MG63 (cell line): ENCODE data around the gene FARS2. TPM values are rescaled to one million over a fixed set of nuclear protein-coding genes. Genes with fewer than 3 reads are reported as not detected.
A peak's percentile ranks its signal among the peaks of the same experiment; 100 is the strongest.

Experiments
- DNase-seq: peaks from one replicate; pipeline ENCODE4 v3.0.0-alpha.2; 2020
- H3K27me3 ChIP-seq: fragments of 250-450 bp; sonication (Bioruptor Pico); 2 replicates; pipeline ENCODE4 v1.5.1; 2020; ENCODE audit warnings: mild to moderate bottlenecking, moderate library complexity
- H3K36me3 ChIP-seq: fragments of 250-450 bp; sonication (Bioruptor Pico); 2 replicates; pipeline ENCODE4 v1.5.1; 2020; ENCODE audit warnings: mild to moderate bottlenecking, moderate library complexity
- H3K4me3 ChIP-seq: fragments of 250-450 bp; sonication (Bioruptor Pico); 2 replicates; pipeline ENCODE4 v1.5.1; 2020; ENCODE audit warnings: mild to moderate bottlenecking, moderate library complexity
- H3K9me3 ChIP-seq: fragments of 250-450 bp; sonication (Bioruptor Pico); 2 replicates; pipeline ENCODE4 v1.5.1; 2020; ENCODE audit warnings: mild to moderate bottlenecking, moderate library complexity
- total RNA-seq: library from RNA; depleted of rRNA; stranded (reverse); fragments of >200 nt; shearing (Covaris generic); gene quantifications from 2 replicates; pipeline ENCODE4 v1.2.3, GENCODE V29; 2014; ENCODE audit warnings: low replicate concordance

FARS2 gene
- total RNA-seq, 1 experiment from 2014 or later: 17.3 TPM

DNA sequence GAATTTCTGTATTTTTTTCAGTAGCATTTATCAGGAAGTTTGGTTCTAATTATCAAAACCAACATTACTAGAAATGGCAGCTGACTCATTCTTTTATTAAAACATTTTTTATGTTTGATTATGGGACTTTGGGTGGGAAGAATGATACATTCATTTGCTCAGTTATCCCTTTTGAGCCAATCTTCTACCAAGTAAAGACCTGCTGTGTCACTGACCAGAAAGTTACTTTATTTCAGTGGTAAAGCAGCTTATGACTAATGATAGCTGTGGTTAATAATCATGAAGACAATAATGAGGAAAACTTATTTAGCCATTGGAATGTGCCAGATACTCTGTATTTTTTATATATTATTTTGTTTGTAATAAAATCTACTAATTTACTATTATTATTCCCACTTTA, 142.3 kb downstream of the FARS2 start:
- Histone ChIP-seq H3K9me3 (no peaks in the 10 kb centered on the region), H3K27me3 (no peaks in the 10 kb centered on the region), H3K4me3 (no peak overlapping the region), H3K36me3 (no peaks in the 10 kb centered on the region)
- DNase-seq: no peak

DNA sequence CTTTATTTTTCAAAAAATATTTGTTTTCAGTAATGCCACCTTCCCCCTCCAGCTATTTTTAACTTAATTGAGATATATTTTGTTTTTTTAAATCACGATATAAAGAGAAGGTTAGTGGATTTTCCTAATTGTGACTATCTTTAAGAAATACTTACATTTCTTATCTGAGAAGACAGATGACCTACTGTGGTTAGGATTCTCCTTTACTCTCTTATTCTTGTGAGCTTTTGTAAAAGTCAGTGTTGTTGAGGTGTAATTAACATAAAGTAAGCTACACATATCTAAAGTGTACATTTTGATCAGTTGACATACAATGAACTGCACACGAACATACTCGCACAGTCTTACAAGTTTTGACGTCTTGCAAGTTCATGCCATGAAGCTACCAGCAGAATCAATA, 144.7 kb downstream of the FARS2 start:
- H3K27me3 ChIP-seq: no peaks in the 10 kb centered on the region
- no peaks in the 10 kb centered on the region for H3K9me3 ChIP-seq
- no peak overlapping the region for H3K4me3 ChIP-seq
- no peaks in the 10 kb centered on the region for H3K36me3 ChIP-seq
- DNase-seq: no peak

DNA sequence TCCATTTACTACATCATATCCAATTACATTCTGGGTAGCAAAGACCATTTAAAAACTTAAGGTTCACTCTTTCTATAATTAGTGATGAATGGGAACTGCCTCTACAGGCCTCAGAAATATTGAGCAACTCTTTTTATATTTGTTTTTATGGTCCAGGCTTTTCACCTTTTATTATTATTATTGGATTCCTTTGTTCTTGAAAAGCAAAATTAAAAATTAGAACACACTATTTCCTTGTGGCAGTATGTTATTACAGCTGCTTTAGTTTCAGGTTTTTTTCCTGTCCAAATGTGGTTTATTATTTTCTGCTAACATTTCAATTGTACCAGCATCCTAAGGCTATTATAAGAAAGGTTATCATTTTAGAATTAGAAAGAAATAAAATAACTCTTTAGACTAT, 150.1 kb downstream of the FARS2 start:
- Histone ChIP-seq H3K36me3 (no peaks in the 10 kb centered on the region), H3K4me3 (no peak overlapping the region), H3K27me3 (no peaks in the 10 kb centered on the region), H3K9me3 (no peaks in the 10 kb centered on the region)
- no peak for DNase-seq

DNA sequence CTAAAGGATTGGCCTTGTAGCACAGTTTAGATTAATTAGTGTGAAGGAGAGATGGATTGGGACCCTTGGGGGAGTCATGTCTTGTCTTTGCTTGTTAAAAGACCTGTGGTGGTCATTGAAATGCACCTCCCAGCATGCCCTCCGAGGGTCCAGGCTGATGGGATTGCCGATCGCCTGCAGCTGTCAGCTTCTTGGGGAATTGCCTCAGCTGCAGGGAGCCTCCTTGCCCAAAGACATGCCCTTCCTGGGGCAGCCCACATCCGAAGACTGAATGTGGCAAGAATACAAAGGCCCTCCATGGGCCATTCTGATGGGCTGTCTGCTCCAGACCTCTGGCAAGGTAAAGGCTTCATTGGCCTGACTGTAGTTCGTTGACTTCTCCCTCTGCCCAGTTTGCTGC, 150.7 kb downstream of the FARS2 start:
- Histone ChIP-seq H3K27me3 (no peaks in the 10 kb centered on the region), H3K36me3 (no peaks in the 10 kb centered on the region), H3K9me3 (no peaks in the 10 kb centered on the region), H3K4me3 (no peak overlapping the region)
- no peak for DNase-seq

DNA sequence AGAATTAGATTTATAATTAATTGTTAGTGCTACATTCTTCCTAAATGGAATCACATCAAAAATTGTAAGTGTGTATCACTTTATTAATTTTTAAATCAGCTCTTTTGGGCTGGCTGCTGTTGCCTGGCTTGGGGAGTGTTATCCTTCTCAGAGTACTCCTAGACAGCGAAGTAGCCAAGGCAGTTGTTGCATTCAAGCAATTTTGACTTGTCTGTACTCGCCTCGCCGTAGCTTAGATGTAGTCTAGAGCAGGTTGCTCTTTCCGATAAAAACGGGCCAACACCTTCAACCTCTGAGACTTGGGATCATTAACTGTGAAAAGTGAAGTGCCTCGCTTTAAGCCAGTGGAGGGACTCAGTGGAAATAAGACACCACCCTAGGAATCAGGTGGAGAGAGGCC, 151.3 kb downstream of the FARS2 start:
- Histone ChIP-seq H3K9me3 (peaks cover 3% of the 10 kb centered on the region; the same call in 1 of the 2 replicates), H3K27me3 (no peaks in the 10 kb centered on the region), H3K4me3 (no peak overlapping the region), H3K36me3 (no peaks in the 10 kb centered on the region)
- DNase-seq: no peak

DNA sequence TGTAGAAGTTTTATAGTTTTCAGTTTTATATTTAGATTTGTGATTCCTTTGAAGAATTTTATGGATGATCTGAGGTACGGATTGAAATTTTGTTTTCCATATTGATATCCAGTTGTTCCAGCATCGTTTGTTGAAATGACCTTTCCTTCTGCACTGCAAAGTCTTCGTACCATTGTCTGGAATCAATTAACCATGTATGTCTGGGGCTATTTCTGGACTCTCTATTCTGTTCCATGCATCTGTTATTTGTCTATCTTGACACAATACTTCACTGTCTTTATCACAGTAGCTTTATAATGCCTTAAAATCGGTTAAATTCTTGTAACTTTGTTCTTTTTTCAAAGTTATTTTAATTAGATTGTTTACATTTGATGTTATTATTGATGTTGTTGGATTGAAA, 154.9 kb downstream of the FARS2 start:
- no peak for DNase-seq
- Histone ChIP-seq H3K36me3 (no peaks in the 10 kb centered on the region), H3K9me3 (peaks cover 8% of the 10 kb centered on the region; the same call in 1 of the 2 replicates), H3K4me3 (no peak overlapping the region), H3K27me3 (no peaks in the 10 kb centered on the region)

DNA sequence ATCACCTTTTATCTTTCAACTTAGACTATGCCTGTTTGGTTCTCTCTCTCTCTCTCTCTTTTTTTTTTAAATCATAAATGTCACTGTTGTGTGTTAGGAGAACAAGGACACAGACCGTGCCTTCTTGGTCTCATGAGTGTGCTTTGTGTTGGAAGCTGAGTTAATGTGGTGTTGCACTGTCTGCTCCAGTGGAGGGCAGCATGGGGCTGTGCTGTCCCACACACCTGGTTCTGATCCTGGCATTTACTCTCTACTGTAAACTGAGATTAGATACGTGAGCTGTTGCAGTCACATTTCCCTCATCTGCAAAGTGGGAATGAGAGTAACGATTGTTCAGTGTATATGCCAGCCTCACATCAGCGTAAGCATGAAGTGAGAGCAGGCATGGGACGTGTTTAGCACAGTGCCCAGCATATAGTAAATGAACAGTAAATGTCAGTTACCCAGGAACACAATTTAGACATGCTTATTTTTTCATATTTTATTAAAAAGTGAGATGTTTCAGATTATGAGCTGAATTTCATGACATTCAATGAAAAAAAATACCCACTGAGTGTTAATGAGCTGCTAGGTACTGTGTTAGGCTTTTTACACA, 161.1 kb downstream of the FARS2 start:
- H3K9me3 ChIP-seq: peaks cover 7% of the 10 kb centered on the region; the same call in 1 of the 2 replicates
- H3K36me3 ChIP-seq: no peaks in the 10 kb centered on the region
- H3K27me3 ChIP-seq: no peaks in the 10 kb centered on the region
- H3K4me3 ChIP-seq: no peak overlapping the region
- DNase-seq: peak; percentile 13

DNA sequence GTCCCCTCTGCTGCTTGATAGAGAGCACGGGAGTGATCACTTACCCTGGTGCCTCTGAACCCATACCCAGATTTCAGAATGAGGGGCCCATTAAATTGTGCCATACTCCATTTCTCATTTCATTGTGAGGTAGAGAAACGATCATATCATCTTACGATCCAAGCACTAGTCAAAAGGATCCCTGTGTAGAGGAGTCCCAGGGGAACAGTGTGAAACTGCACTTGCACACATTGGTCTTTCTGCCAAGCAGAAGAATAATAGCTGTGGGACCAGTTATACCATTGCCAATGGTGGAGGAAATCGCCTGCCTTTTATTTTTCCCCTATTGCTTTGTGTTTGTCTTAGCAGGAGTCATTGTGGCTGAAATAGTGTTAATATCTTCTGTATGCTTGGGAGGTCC, 161.9 kb downstream of the FARS2 start:
- Histone ChIP-seq H3K36me3 (no peaks in the 10 kb centered on the region), H3K9me3 (no peaks in the 10 kb centered on the region), H3K4me3 (no peak overlapping the region), H3K27me3 (no peaks in the 10 kb centered on the region)
- DNase-seq: no peak

DNA sequence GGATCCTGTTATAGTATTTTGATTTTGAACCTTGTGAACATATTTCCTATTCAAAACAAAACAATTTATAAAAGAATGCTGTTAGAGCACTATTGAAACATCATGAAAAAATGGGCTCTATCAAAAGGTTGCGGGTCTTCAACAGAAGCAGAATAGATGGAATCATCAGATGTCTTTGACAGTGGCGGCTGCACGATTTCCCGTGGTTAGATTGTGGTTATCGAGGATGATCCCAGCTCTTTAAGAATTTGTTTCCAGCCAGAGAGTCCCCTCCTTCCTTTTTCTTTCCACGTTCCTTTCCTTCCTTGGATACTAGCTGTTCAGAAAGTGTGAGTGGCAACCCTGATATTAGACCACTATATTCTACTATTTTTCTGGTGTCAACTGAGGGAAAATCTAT, 163.4 kb downstream of the FARS2 start:
- DNase-seq: no peak
- H3K9me3 ChIP-seq: no peaks in the 10 kb centered on the region
- H3K36me3 ChIP-seq: no peaks in the 10 kb centered on the region
- no peaks in the 10 kb centered on the region for H3K27me3 ChIP-seq
- H3K4me3 ChIP-seq: no peak overlapping the region

DNA sequence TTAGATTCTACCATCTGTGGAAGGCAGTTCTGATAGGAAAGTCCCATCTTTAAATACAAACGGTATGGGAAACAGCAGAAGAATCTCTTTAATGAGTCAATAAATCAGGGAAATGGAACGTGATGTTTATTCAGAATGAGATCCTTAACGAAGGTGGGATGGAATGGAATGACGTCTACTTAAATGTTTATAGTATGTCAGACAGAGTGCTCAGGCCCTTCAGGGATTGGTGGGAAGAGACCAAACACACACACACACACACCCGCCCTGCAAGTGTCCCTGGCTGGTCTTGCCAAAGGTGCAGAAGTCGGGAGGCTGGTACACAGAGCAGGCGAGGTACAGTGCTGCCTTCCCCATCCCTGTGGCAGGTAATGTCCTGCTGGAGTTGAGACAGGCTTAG, 164.0 kb downstream of the FARS2 start:
- Histone ChIP-seq H3K9me3 (no peaks in the 10 kb centered on the region), H3K36me3 (no peaks in the 10 kb centered on the region), H3K27me3 (no peaks in the 10 kb centered on the region), H3K4me3 (no peak overlapping the region)
- no peak for DNase-seq

DNA sequence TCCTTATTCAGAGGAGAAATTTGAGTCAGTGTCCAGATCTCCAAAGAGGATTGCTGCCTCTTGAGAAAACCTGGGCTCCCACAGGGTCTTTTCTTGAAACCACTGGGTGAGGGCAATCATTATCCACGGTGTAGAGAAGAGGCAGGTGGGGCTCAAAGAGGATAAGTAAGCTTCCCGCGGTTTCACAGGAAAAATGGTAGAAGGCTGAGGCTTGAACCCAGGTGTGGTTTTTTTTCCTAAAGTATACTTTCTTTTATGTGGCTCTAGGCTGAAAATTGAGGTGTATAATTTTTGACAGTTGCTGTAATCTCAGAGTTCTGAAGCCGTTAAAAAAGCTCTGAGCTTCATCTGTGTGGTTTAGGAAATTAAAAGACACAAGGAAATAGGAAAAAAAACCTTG, 164.5 kb downstream of the FARS2 start:
- no peaks in the 10 kb centered on the region for H3K9me3 ChIP-seq
- no peaks in the 10 kb centered on the region for H3K36me3 ChIP-seq
- H3K27me3 ChIP-seq: no peaks in the 10 kb centered on the region
- no peak overlapping the region for H3K4me3 ChIP-seq
- DNase-seq: no peak

DNA sequence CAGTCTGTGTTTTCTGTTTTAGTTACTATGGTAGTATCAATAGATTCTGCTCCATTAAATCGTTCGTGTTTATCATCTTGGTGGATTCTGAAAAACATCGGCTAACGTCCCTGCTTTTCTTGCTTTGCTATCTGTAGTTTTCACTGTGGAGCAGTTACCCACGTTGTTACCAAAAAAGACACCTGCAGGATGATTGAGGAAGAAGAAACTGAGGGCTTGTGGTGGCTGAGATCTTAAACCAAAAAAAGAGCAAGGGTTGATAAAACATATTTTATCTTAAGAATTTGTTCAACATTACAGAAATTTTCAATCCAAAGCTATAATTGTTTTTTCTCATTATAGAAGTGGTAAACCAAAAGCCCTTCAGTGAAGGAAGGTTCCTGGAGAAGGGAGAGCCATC, 166.3 kb downstream of the FARS2 start:
- Histone ChIP-seq H3K9me3 (no peaks in the 10 kb centered on the region), H3K4me3 (no peak overlapping the region), H3K36me3 (no peaks in the 10 kb centered on the region), H3K27me3 (no peaks in the 10 kb centered on the region)
- no peak for DNase-seq

DNA sequence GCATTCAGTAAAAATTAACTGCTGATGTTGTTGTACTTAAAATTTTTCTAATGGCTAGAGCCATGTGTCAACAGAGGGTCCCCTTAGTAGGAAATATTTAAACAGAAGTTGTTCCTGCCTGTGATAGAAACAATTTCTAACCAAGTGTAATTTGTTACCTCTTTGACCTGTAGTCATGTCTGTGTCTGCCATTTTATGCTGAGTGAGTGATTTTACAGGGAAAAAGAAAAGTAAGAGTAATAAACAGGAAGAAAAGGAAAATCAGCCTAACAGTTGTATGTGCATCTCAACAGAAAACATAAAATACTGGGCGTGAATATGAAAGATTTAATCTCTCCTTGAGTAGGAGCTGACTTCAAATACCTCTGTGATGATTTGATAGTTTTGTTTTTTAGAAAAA, 172.0 kb downstream of the FARS2 start:
- Histone ChIP-seq H3K4me3 (no peak overlapping the region), H3K9me3 (peaks cover 3% of the 10 kb centered on the region; the same call in 1 of the 2 replicates), H3K36me3 (no peaks in the 10 kb centered on the region; the same call in 1 of the 2 replicates), H3K27me3 (no peaks in the 10 kb centered on the region)
- no peak for DNase-seq

DNA sequence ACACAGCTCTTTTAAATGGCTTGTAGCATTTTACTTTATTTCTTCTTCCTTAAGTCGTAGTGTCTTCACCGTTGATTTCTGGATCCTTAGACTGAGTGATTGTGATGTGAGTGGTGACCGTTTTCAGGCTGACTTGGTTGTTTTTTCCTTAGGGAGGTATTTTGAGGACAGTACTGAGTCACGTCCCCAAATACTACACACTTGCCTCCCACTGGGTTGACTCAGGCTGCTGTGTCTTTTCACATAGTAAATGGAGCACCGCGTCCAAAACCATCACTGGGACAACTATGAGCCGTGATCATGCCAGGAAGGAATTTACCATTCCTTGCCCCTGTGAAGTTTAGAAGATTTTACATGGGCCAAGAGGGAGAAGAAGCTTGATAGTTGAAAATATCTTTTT, 174.1 kb downstream of the FARS2 start:
- Histone ChIP-seq H3K27me3 (no peaks in the 10 kb centered on the region), H3K36me3 (no peaks in the 10 kb centered on the region; the same call in 1 of the 2 replicates), H3K9me3 (peaks cover 3% of the 10 kb centered on the region; the same call in 1 of the 2 replicates), H3K4me3 (no peak overlapping the region)
- DNase-seq: peak; percentile 79

DNA sequence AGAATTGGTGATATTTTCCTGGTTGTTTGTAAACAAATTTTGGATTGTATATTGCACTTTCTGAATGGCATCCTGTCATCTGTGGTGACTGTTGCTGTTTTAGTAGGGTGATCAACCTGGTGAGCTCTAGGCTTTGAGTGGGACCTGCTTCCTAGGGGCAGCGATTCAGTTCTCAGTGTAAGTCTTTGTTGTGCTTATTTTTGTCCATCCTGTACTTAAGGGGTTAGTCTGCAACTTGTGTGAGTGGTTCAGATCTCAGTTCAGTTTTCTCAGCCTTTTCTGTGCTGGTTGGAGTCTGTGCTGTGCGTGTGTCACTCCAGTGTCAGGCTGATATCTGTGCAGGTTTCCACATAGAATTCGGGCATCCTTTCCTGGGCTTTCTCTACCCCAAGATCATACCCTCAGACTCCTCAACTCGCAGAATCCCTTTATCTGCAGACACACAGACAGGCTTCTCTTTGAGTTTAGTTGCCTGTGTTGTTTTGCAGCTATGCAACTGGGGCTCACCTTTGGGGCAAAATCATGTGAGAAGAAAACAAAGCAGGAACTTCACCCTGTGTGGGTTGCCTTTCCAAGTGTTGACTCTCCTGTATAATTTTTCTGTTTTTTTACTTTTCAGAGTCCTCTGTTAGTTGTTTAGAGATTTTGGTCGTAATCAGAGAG, 177.7 kb downstream of the FARS2 start:
- no peak overlapping the region for H3K4me3 ChIP-seq
- H3K9me3 ChIP-seq: peaks cover 3% of the 10 kb centered on the region; the same call in 1 of the 2 replicates
- H3K27me3 ChIP-seq: no peaks in the 10 kb centered on the region
- no peak for DNase-seq
- H3K36me3 ChIP-seq: no peaks in the 10 kb centered on the region; the same call in 1 of the 2 replicates

DNA sequence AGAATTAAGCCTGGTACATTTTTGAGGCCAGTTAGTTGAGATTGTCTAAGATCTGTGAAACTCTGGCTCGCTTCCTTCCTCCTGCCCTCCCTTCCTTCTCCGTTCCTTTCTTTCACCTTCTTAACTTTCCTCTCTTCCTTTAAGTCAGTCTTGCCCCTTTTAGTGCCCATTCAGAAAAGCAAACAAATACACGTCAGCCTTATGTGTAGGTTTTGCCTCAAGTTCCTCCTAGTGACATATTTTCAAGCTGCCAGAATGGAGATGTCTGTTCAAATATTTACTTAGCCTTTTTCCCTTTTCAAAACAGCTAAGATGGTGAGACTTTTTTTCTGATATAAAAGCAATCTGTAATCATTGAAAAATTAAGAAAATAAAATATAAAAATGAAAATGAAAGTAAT, 178.4 kb downstream of the FARS2 start:
- no peak for DNase-seq
- peaks cover 3% of the 10 kb centered on the region; the same call in 1 of the 2 replicates for H3K9me3 ChIP-seq
- no peak overlapping the region for H3K4me3 ChIP-seq
- H3K27me3 ChIP-seq: no peaks in the 10 kb centered on the region
- H3K36me3 ChIP-seq: no peaks in the 10 kb centered on the region; the same call in 1 of the 2 replicates

DNA sequence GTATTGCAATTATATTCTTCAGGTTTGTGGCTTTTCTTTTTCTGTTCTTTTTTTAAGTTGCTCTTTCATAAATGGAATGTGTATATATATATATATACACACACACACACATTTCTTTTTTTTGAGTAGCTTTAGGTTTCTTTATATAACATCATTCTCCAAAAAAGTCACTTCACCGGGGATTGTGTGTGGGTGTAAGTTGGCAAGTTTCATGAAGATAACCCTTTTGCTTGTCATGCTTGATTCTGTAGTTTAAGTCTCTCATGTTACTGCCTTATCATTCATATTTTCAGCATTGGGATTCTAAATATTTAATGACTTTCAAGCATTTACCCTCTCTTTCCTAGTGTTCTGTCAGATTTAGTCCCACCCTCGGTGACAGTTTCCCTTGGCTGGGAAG, 181.0 kb downstream of the FARS2 start:
- H3K4me3 ChIP-seq: no peak overlapping the region
- DNase-seq: no peak
- H3K9me3 ChIP-seq: no peaks in the 10 kb centered on the region; the same call in 1 of the 2 replicates
- H3K27me3 ChIP-seq: no peaks in the 10 kb centered on the region
- no peaks in the 10 kb centered on the region; the same call in 1 of the 2 replicates for H3K36me3 ChIP-seq

DNA sequence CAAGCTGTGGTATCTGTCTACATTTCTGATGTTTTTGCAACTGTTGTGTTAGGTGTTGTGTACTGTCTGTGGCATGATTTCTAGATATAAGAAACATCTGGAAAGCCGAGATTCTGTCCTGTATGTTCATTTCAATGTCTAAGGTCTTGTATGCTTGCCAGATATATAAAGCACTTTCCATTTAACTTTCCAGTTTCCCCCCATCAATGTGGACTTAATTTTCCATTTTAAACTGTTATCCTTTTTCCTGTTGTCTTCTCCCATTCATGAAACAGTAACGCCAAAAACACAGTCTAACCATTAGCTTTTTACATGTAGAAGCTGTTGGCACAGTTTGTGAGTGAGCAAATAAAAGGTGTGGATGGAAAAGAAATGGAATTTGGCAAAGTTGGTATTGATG, 181.6 kb downstream of the FARS2 start:
- H3K27me3 ChIP-seq: no peaks in the 10 kb centered on the region
- H3K36me3 ChIP-seq: no peaks in the 10 kb centered on the region
- no peaks in the 10 kb centered on the region for H3K9me3 ChIP-seq
- no peak overlapping the region for H3K4me3 ChIP-seq
- no peak for DNase-seq
